HG03103 (cell line): ENCODE results near the gene ZNRF4.

ENCODE experiments used
- ATAC-seq: cut with Tn5 transposase; IDR thresholded peaks from one replicate; pipeline ENCODE4 v1.9.1; 2021; ENCODE audit warnings: low read depth; ENCODE audit not compliant: unreplicated experiment

The ZNRF4 gene

DNA sequence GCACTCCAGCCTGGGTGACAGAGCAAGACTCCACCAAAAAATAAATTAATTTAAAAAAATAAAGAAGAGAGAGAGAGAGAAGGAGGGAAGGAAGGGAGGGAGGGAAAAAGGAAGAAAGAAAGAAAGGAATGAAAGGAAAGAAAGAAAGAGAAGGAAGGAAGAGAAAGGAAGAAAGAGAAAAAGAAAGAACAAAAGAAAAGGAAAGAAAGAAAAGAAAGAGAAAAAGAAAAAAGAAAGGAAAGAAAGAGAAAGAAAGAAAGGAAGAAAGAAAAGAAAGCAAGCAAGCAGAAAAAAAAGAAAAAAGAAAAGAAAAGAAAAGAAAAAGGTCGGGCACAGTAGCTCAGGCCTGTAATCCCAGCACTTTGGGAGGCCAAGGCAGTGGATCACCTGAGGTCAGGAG, 14.9 kb upstream of the ZNRF4 start:
- no peak for ATAC-seq

DNA sequence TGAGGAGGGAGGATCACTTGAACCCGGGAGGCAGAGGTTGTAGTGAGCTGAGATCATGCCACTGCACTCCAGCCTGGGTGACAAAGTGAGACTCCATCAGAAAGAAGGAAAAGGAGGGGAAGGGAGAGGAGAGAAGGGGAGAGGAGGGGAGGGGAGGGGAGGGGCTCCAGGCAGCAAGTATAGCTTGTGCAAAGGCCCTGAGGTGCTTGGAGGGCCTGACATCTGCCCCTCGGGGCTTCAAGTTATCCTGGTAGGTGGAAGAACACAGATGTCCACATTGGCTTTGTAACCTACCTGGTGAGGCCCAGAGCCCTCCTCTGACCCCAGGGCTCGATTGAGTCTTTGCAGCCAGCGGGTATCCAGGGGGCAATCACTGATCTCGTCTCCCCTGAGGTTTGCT, 11.5 kb upstream of the ZNRF4 start:
- no peak for ATAC-seq

- no peak for ATAC-seq
Observed at GRCh38 chr19:5444431-5444830, 10.8 kb upstream of the ZNRF4 start.

DNA sequence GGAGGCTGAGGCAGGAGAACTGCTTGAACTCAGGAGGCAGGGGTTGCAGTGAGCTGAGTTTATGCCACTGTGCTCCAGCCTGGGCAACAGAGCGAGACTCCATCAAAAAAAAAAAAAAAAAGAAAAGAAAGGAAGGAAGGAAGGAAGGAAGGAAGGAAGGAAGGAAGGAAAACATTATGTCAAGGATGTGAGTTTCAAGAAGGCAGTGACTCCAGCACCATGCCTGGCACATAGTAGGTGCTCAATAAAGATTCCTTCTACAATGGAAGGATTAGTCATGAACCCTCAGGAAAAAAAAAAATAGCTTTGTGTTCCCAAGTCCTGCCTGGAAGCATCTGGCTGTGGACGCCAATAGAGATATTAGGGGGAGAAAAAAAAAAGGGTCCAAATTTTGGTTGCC, 10.1 kb upstream of the ZNRF4 start:
- no peak for ATAC-seq

DNA sequence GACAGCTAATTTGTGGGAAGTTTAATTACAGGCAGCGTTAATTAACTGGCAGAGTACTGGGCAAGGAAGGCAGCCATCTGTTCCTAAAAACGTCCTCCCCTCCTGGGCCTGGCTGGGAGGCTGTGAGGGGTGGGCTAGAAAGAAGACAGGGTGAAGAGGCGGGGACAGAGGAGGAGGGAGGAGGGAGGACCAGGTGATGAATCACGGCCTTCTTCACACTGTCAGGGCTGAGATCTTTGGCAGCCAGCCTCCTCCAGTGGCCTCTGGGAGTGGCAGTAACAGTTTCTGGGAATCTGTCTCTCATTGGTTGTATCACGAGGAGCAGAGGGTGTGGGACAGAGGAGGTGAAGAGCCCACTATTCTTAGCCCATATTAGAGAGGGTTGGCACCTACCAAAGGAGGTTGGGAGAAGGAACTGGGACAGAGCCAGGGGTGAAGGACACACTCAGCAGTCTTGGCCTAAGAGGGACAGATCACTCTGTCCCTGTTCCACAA, 9.6 kb upstream of the ZNRF4 start:
- ATAC-seq: no peak

DNA sequence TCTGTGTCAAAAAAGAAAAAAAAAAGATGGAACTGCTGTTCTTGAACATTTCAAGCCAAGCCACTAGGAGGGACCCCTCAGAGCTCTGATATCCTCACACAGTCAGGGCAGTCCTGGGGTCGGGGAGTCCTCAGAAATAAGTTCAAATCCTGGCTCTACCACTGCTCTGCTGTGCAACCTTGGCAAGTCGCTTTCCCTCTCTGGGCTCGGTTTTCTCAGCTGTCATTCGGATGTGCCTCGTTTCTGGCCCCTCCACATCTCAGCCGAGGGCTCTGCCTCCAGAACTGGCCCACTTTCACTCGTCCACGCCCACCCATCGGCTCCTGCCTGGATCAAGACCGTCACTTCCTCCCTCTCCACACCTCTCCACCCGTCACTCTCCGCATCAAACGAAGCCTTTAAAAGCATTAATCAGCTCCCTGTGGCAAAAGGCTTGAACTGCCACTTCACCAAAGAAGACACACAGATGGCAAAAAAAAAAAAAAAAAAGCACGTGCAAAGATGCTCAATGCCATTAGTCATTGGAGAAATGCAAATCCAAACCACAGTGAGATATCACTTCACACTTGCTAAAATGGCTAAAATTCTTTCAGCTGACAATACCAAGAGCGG, 7.4 kb upstream of the ZNRF4 start:
- no peak for ATAC-seq

GRCh38 chr19:5448374-5448773, 6.8 kb upstream of the ZNRF4 start:
- no peak for ATAC-seq

DNA sequence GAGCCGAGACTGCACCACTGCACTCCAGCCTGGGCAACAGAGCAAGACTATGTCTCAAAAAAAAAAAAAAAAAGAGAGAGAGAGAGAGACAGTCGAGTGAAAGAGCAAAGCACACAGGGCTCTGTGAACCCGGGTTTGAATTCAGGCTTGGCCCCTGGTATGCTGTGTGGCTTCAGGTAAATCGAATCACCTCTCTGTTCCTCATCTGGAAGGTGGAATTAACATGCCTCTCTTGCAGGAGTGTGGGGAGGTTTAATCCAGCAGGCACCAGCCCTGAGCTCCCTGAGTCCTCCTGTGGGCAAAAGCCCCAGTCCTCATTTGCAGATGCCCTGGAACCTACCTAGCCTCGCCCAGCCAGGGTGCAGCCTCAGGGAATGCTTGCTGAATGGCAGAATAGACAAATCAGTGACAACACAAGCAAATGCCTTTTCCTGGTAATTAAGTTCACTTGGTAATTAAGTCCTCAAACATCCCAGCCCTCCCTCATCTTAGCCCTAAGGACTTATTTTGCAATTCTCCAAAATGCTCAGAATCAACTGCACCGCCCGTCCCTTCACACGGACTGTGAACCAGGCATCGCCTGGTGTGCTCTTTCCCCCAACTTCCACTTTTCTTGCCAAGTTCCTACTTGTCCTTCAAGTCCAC, 4.6 kb upstream of the ZNRF4 start:
- ATAC-seq: no peak

- no peak for ATAC-seq
Observed at GRCh38 chr19:5451494-5451893, 3.7 kb upstream of the ZNRF4 start.

GRCh38 chr19:5452594-5453565, 2.3 kb upstream of the ZNRF4 start:
- no peak for ATAC-seq

- ATAC-seq: no peak
Observed at GRCh38 chr19:5454743-5455142, 474 bp upstream of the ZNRF4 start.

DNA sequence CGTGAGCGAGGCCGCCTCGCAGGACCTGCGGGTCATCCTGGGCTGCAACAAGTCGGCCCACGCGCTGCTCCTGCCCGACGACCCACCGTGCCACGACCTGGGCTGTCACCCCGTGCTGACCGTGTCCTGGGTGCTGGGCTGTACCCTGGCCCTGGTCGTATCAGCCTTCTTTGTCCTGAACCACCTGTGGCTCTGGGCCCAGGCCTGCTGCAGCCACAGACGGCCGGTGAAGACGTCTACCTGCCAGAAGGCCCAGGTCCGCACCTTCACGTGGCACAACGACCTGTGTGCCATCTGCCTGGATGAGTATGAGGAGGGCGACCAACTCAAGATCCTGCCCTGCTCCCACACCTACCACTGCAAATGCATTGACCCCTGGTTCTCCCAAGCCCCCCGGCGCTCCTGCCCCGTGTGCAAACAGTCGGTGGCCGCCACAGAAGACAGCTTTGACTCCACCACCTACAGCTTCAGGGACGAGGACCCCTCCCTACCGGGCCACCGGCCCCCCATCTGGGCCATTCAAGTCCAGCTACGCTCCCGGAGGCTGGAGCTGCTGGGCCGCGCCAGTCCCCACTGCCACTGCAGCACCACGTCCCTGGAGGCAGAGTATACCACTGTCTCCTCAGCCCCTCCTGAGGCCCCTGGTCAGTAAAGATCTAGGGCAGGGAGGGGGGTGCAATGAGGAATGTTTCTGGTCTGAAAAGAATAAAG, 1.1 kb downstream of the ZNRF4 start:
- ATAC-seq: no peak

GRCh38 chr19:5456841-5457200, 1.6 kb downstream of the ZNRF4 start:
- ATAC-seq: no peak

- no peak for ATAC-seq
Observed at GRCh38 chr19:5457709-5458108, 2.5 kb downstream of the ZNRF4 start.

DNA sequence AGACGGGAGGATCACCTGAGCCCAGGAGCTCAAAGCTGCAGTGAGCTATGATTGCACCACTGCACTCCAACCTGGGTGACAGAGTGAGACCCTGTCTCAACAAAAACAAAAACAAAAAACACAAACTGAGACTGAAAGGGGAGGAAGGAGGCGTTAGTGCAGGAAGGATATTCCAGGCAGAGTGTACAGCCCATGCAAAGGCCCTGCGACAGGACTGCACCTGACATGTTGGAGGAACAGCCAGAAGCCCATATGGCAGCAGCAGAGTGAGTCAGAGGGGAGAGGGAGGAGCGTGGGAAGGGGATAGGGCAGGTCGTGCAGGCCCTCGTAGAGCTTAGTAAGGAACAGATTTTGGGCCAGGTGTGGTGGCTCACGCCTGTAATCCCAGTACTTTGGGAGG, 3.2 kb downstream of the ZNRF4 start:
- no peak for ATAC-seq

- ATAC-seq: no peak
Observed at GRCh38 chr19:5459360-5459759, 4.1 kb downstream of the ZNRF4 start.

DNA sequence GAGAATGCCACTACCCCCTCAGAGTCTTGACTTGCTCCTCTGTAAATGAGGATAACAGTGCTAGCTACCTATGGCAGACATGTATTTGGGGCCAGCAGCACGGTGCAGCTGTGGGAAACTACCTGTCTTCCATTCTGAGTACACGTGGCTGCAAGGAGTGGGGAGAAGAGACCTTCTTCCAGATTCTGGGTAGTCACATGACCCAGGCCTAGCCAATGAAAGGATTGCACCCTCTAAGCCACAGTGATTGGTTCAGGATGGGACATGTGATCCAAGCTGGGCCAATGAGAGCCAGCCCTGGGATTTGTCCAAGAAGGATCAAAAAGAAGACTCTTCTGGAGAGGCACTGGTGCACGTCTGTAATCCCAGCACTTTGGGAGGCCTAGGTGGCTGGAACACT, 5.5 kb downstream of the ZNRF4 start:
- ATAC-seq: no peak

- ATAC-seq: no peak
Observed at GRCh38 chr19:5463959-5464358, 8.7 kb downstream of the ZNRF4 start.

DNA sequence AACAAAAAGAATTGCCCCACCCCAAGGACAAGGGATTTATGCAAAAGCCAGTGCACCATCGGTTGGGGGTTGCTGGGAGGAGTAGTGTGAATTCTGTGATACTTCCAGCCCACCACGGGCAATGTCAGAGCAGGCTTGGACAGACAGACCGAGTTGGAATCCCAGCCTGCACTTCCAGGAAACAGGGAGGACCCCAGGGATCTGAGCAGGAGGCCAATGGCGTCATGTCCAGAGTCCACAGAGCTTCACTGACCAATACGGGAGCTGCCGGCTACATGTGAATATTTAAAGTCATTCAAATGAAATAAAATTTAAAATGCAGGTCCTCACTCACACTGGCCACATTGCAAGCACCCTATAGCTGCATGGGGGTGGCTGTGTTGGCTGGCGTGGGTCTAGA, 10.9 kb downstream of the ZNRF4 start:
- ATAC-seq: no peak

DNA sequence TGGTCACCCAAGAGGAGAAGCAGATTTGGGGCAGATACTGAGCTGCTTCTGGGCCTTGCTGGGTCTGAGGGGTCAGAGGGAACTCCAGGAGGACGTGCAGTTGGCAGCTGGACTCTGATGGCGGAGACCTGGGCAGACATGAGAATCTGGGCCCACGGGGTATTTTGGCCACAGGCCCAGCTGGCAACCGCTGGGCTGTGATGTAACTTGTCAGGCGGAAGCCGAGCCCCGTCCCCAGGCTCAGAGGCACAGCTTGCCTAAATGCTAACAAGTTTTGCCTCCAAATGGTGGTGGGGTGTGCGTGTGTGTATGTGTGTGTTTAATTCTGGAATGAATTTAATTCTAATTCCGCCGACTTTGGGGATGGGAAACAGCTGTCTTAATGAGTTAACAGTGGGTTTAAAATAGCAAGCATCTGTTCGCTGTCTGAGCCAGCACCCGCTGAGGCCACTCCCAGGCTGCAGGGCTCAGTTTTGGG, 11.6 kb downstream of the ZNRF4 start:
- no peak for ATAC-seq

DNA sequence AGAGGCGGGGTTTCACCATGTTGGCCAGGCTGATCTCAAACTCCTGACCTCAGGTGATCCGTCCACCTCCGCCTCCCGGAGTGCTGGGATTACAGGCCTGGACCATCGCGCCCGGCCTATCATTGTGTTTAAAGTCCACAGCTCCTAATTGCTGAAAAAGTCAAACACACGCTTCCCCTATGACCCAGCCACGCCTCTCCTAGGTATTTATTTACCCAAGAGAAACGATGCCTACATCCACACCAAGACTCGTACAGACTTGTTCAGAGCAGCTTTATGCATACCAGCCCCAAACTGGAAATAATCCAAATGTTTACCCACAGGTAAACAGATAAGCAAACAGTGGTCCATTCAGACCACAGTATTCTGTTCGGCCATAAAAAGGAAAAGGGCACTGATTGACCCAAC, 15.1 kb downstream of the ZNRF4 start:
- no peak for ATAC-seq
